Gastrocnemius medialis (tissue), 4 donors: ENCODE results near the gene HMX1. TPM values are rescaled to one million over a fixed set of nuclear protein-coding genes. Genes with fewer than 3 reads are reported as not detected.

Source experiments
- ATAC-seq, 2 donors: fragments of 150-250 bp; one replicate each; pipeline ENCODE4 v1.9.1; 2016
- DNase-seq, 2 donors: peaks; one replicate each; pipeline ENCODE4 v3.0.0-alpha.2; 2019
- H3K27ac ChIP-seq, 4 donors: fragments of 200-600 bp; sonication (generic); 1 replicate in 1 of 4; 2 replicates in 3 of 4; pipeline ENCODE4 v1.5.1; 2016 to 2018; ENCODE audit warnings: mild to moderate bottlenecking in 2 of 4, moderate library complexity in 1 of 4
- H3K27me3 ChIP-seq, 3 donors: fragments of 200-600 bp; sonication (generic) in 2 of 3; 1 replicate in 1 of 3; 2 replicates in 2 of 3; pipeline versions ENCODE4 v1.5.1 to v1.6.0; 2016 to 2019; ENCODE audit warnings: mild to moderate bottlenecking in 1 of 3, moderate library complexity in 1 of 3
- H3K36me3 ChIP-seq, 2 donors: fragments of 200-600 bp; sonication (generic) in 1 of 2; one replicate each; pipeline ENCODE4 v1.5.1; 2017 to 2018
- H3K4me1 ChIP-seq, 2 donors: fragments of 200-600 bp; sonication (generic) in 1 of 2; one replicate each; pipeline ENCODE4 v1.5.1; 2016 to 2017; ENCODE audit warnings: mild to moderate bottlenecking in 2 of 2
- H3K4me3 ChIP-seq, 4 donors: fragments of 200-600 bp; sonication (generic) in 3 of 4; 1 replicate in 1 of 4; 2 replicates in 3 of 4; pipeline ENCODE4 v1.5.1; 2016 to 2019; ENCODE audit warnings: mild to moderate bottlenecking in 2 of 4
- H3K9me3 ChIP-seq, 3 donors: fragments of 200-600 bp; sonication (generic) in 2 of 3; 1 replicate in 1 of 3; 2 replicates in 2 of 3; pipeline ENCODE4 v1.5.1; 2016 to 2019
- POLR2A ChIP-seq, 2 donors: fragments of 450-650 bp; IDR thresholded peaks; one replicate each; pipeline ENCODE4 v1.6.1; 2017; ENCODE audit warnings: antibody characterized with exemption in 2 of 2, mild to moderate bottlenecking in 2 of 2, moderate library complexity in 2 of 2
- in situ Hi-C, 4 donors: fragments of 200-750 bp; cut with MboI; loops; one replicate each; pipeline versions ENCODE4 v1.15.0 to v1.8.0; 2017; ENCODE audit warnings: low sequenced_read_pairs in 4 of 4
- intact Hi-C: fragments of 100-400 bp; cut with DNase I; formaldehyde crosslinking; loops from one replicate; pipeline ENCODE4 v1.15.1; 2023; ENCODE audit warnings: low total_unique reads
- total RNA-seq, 4 donors: library from RNA; depleted of rRNA; stranded (reverse); fragments of >200 nt; gene quantifications; one replicate each; pipeline versions ENCODE4 v1.1.0 to v1.2.3, GENCODE V29; 2016
- TF ChIP-seq, protein P1 (sequence below), 5 experiments: fragments of 450-650 bp in 3 of 5; fragments of 200-600 bp in 2 of 5; sonication (generic) in 2 of 5; IDR thresholded peaks in 4 of 5; conservative IDR thresholded peaks in 1 of 5; 1 replicate in 4 of 5; 2 replicates in 1 of 5; pipeline ENCODE4 v1.5.1; 2016 to 2019; ENCODE audit warnings: antibody characterized with exemption in 5 of 5, mild to moderate bottlenecking in 3 of 5, moderate library complexity in 3 of 5

HMX1 gene
- total RNA-seq, 4 donors from 2014 or later, result not detected

DNA sequence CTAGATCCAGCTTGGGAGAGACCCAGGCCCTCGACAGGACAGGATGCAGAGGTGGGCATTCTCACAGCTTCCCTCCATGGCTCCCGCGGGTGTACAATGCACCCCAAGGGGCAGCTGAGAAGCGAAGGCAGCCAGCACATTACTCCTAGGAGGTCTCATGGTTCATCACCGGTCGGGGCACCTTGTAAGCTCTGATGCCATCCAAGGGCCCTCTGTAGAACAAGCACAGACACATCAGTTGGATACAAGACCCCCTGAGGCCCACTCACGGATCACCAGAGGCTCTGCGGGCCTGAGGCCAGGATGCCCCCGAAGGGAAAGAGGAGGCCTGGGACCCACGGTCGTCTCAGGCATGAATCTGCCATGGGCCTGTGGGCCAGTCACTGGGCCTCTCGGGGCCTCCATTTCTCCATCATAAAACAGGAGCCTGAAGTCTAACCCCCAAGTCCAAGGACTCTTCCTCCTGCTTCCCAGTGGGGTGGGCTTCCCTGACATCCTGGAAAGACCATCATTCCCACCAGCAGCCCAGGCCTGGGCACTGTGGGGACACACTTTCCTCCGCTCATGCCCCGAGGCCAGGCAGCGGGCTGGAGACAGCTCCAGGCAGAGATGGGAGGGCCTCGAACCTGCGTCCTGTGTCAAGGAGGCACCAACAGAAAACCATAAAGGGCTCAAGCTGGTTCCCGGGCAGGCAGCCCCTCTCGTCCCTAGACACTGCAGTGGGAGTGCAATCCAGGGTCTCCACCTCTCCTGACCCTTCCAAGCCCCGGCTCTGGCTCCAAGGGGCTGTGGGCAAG, 20.1 kb downstream of the HMX1 start:
- Histone ChIP-seq H3K27ac (no peak overlapping the region), H3K4me1 (no peaks in the 10 kb centered on the region), H3K9me3 (no peaks in the 10 kb centered on the region), H3K36me3 (no peaks in the 10 kb centered on the region), H3K4me3 (no peak overlapping the region), H3K27me3 (peaks cover 40 to 62% (median 51%) of the 10 kb centered on the region in 3 donors)
- TF ChIP-seq, protein P1, sequence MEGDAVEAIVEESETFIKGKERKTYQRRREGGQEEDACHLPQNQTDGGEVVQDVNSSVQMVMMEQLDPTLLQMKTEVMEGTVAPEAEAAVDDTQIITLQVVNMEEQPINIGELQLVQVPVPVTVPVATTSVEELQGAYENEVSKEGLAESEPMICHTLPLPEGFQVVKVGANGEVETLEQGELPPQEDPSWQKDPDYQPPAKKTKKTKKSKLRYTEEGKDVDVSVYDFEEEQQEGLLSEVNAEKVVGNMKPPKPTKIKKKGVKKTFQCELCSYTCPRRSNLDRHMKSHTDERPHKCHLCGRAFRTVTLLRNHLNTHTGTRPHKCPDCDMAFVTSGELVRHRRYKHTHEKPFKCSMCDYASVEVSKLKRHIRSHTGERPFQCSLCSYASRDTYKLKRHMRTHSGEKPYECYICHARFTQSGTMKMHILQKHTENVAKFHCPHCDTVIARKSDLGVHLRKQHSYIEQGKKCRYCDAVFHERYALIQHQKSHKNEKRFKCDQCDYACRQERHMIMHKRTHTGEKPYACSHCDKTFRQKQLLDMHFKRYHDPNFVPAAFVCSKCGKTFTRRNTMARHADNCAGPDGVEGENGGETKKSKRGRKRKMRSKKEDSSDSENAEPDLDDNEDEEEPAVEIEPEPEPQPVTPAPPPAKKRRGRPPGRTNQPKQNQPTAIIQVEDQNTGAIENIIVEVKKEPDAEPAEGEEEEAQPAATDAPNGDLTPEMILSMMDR (IDR thresholded peaks at IDR 0.05 in 4 of 5, conservative IDR thresholded peaks at IDR 0.05 in 1 of 5), result no peak
- TF ChIP-seq POLR2A (IDR thresholded peaks at IDR 0.05), result no peak
- intact Hi-C loops, result no loop called here
- DNase-seq, result no peak
- in situ Hi-C loops, result no loop called here
- ATAC-seq, result no peak

DNA sequence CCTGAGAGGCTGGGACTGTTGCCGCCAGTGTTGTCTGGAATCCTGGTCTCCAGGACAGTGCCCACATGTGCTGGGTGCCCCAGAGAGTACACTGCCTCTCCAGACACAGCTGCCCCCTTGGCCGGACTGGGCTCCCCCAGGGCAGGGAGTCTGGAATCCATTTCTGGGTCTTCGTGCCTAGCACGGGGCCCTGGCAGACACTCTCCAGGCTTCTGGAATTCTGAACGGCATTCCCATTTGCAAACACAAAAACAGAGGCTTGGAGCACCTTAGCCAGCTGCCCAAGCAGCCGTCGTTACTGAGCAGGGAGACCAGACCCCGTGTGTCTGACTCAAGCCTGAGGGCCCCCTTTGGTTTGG, 20.8 kb downstream of the HMX1 start:
- in situ Hi-C loops (no loop called here), intact Hi-C loops (no loop called here)
- H3K4me1 ChIP-seq, result no peaks in the 10 kb centered on the region
- peaks cover 33 to 57% (median 45%) of the 10 kb centered on the region in 3 donors for H3K27me3 ChIP-seq
- TF ChIP-seq POLR2A (IDR thresholded peaks at IDR 0.05), result no peak
- TF ChIP-seq, protein P1 (IDR thresholded peaks at IDR 0.05 in 4 of 5, conservative IDR thresholded peaks at IDR 0.05 in 1 of 5), result no peak
- no peak overlapping the region for H3K27ac ChIP-seq
- no peaks in the 10 kb centered on the region for H3K9me3 ChIP-seq
- no peak overlapping the region for H3K4me3 ChIP-seq
- no peak for ATAC-seq
- H3K36me3 ChIP-seq, result no peaks in the 10 kb centered on the region
- no peak for DNase-seq

DNA sequence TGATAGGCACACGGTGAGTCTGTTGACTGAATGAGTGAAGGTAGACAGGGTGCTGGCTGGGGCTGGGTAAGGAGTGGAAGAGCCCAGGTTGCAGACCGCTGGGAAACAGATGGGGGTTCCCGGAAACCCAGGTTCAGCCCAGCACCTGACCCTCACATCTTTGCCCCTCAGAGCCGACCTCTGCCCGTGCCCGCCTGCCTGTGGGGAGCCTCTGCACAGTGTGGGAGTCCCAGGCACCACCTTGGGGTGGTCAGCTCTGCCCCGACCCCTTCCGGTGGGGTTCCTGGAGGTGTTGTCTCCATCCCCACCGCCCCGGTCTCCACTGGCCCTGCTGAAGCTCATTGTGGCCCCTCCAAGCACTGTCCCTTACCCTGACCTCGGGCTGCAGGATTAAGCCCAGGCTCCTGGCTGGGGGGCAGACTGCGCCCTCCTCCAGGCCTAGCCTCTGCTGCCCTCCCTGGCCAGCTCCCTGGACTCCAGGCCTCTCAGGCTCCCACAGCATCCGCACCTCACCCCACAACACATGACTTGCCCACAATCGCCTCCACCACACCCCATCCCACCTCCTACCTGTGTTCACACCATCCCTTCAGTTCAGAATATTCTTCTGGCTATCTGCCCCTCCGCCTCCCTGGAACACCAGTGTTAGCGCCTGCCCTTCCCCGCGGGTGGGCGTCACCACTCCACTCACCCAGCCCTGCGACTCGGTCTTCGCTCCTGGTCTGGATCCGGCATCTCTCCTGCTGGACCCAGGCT, 21.4 kb downstream of the HMX1 start:
- TF ChIP-seq, protein P1 (IDR thresholded peaks at IDR 0.05 in 4 of 5, conservative IDR thresholded peaks at IDR 0.05 in 1 of 5), result no peak
- TF ChIP-seq POLR2A (IDR thresholded peaks at IDR 0.05), result no peak
- intact Hi-C loops (no loop called here), in situ Hi-C loops (no loop called here)
- H3K27me3 ChIP-seq, result peaks cover 28 to 52% (median 49%) of the 10 kb centered on the region in 3 donors
- H3K4me3 ChIP-seq, result no peak overlapping the region
- no peak for ATAC-seq
- H3K27ac ChIP-seq, result no peak overlapping the region
- H3K4me1 ChIP-seq, result no peaks in the 10 kb centered on the region
- H3K9me3 ChIP-seq, result no peaks in the 10 kb centered on the region
- no peaks in the 10 kb centered on the region for H3K36me3 ChIP-seq
- no peak for DNase-seq

DNA sequence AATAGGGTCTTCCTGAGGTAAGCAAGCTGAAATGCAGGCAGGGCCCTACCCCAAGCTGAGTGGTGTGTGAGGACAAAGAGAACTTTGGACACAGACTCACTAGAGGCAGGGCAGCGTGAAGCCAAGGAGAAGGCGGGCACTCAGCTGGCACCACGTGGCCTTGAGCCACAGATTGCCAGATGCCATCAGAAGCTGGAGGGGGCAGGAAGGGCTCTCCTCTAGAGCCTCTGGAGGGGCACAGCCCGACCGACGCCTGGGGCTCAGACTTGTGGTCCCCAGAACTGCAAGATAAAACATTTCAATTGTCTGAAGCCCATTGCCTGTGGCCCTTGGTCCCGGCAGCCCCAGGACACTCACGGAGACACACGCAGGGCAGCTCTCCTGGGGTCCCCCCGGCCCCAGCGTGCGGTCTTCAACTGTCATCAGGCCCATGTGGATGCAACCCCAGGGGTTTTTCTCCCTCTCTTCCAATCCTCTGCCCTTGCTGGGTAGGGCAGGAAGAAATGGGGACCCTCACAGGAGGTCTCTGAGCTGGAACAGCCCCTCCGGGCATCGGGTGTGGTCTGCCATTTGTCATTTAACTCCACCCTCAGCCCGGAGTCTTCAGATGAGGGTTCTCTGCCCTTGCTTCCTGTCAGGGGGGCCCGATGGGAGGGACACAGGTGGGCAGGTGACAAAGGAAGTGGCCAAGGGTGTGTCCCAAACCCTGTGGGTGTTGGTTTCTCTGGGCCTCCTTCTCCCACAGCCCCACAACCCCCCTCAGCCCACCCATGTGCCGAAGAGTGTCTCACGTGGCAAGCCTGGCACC, 22.2 kb downstream of the HMX1 start:
- no peak for ATAC-seq
- TF ChIP-seq, protein P1 (IDR thresholded peaks at IDR 0.05 in 4 of 5, conservative IDR thresholded peaks at IDR 0.05 in 1 of 5), result no peak
- TF ChIP-seq POLR2A (IDR thresholded peaks at IDR 0.05), result no peak
- no peak for DNase-seq
- Histone ChIP-seq H3K4me1 (no peaks in the 10 kb centered on the region), H3K9me3 (no peaks in the 10 kb centered on the region), H3K27ac (no peak overlapping the region), H3K4me3 (no peak overlapping the region), H3K36me3 (no peaks in the 10 kb centered on the region), H3K27me3 (peaks cover 24 to 45% (median 41%) of the 10 kb centered on the region in 3 donors)
- in situ Hi-C loops, result no loop called here
- intact Hi-C loops, result no loop called here
